ENCODE results near the gene FNIP1. TPM values are rescaled to one million over a fixed set of nuclear protein-coding genes. Genes with fewer than 3 reads are reported as not detected.

FNIP1 gene
- total and polyA plus RNA-seq, 9 of the 15 experiments (the other 6 are each of a cell fraction or from before 2014, with no cell fraction given): 5.0 to 32.8 (median 18.4) TPM

- TF ChIP-seq NEUROD1 (IDR thresholded peaks at IDR 0.05; ENCODE audit: borderline replicate concordance, low read depth, low read length, partially characterized antibody): no peak
- TF ChIP-seq ZNF197 (CRISPR knock-in tag; IDR thresholded peaks at IDR 0.05; ENCODE audit: low read depth): no peak
- no peak for TF ChIP-seq NR1H2 (CRISPR knock-in tag; IDR thresholded peaks at IDR 0.05)
- TF ChIP-seq SP2 (IDR thresholded peaks at IDR 0.05; ENCODE audit: extremely low read depth, low read depth, low read length, poor library complexity, severe bottlenecking): no peak
- TF ChIP-seq ZFP36 (IDR thresholded peaks at IDR 0.05; ENCODE audit: low read depth, low read length, partially characterized antibody): no peak
- no peak for TF ChIP-seq TRIM28 (IDR thresholded peaks at IDR 0.05)
- no peak for TF ChIP-seq ASH1L (IDR thresholded peaks at IDR 0.05; ENCODE audit: borderline replicate concordance, low read depth, partially characterized antibody)
- peak; percentile 62; the same call in 1 of the 2 replicates for TF ChIP-seq PYGO2 (tag; IDR thresholded peaks at IDR 0.05)
- TF ChIP-seq, protein P1, sequence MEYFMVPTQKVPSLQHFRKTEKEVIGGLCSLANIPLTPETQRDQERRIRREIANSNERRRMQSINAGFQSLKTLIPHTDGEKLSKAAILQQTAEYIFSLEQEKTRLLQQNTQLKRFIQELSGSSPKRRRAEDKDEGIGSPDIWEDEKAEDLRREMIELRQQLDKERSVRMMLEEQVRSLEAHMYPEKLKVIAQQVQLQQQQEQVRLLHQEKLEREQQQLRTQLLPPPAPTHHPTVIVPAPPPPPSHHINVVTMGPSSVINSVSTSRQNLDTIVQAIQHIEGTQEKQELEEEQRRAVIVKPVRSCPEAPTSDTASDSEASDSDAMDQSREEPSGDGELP (CRISPR knock-in tag; IDR thresholded peaks at IDR 0.05; ENCODE audit: borderline replicate concordance): no peak
- no peak for TF ChIP-seq KLF10 (CRISPR knock-in tag; IDR thresholded peaks at IDR 0.05)
- TF ChIP-seq, protein P2, sequence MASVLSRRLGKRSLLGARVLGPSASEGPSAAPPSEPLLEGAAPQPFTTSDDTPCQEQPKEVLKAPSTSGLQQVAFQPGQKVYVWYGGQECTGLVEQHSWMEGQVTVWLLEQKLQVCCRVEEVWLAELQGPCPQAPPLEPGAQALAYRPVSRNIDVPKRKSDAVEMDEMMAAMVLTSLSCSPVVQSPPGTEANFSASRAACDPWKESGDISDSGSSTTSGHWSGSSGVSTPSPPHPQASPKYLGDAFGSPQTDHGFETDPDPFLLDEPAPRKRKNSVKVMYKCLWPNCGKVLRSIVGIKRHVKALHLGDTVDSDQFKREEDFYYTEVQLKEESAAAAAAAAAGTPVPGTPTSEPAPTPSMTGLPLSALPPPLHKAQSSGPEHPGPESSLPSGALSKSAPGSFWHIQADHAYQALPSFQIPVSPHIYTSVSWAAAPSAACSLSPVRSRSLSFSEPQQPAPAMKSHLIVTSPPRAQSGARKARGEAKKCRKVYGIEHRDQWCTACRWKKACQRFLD (CRISPR knock-in tag; IDR thresholded peaks at IDR 0.05): peak; percentile 48; the same call in 1 of the 2 replicates
- TF ChIP-seq E2F5 (CRISPR knock-in tag; IDR thresholded peaks at IDR 0.05): no peak
- TF ChIP-seq SUPT5H (IDR thresholded peaks at IDR 0.05): no peak
- TF ChIP-seq GATAD2A (IDR thresholded peaks at IDR 0.05): peak; percentile 77; the same call in 1 of the 2 replicates
- TF ChIP-seq FOXA3 (CRISPR knock-in tag; conservative IDR thresholded peaks at IDR 0.05 in 1 of 2, IDR thresholded peaks at IDR 0.05 in 1 of 2): no peak
- no peak for TF ChIP-seq SMARCA5 (IDR thresholded peaks at IDR 0.05)
- no peak for TF ChIP-seq MEF2A (IDR thresholded peaks at IDR 0.05; ENCODE audit: control insufficient read depth, low read depth, low read length)
- TF ChIP-seq HNRNPK (IDR thresholded peaks at IDR 0.05; ENCODE audit: low read depth, low read length, poor library complexity, severe bottlenecking): no peak
- TF ChIP-seq TGIF2 (CRISPR knock-in tag; IDR thresholded peaks at IDR 0.05): no peak
- no peak for TF ChIP-seq SRSF7 (optimal IDR thresholded peaks at IDR 0.05; ENCODE audit: low read depth, low read length)
- no peak for TF ChIP-seq BCL6 (CRISPR knock-in tag; IDR thresholded peaks at IDR 0.05)
- TF ChIP-seq POLR2H (tag; IDR thresholded peaks at IDR 0.05; ENCODE audit: low read depth): no peak
- no peak for TF ChIP-seq CREBBP (IDR thresholded peaks at IDR 0.05; ENCODE audit: low read depth, low read length)
- no peak for TF ChIP-seq HDGF (IDR thresholded peaks at IDR 0.05)
- no peak for TF ChIP-seq ZNF263 (CRISPR knock-in tag; IDR thresholded peaks at IDR 0.05; ENCODE audit: borderline replicate concordance)
- no peak for TF ChIP-seq EGR1 (conservative IDR thresholded peaks at IDR 0.05)
- TF ChIP-seq PRMT5 (CRISPR knock-in tag; IDR thresholded peaks at IDR 0.05): no peak
- TF ChIP-seq EZH2 (IDR thresholded peaks at IDR 0.05; ENCODE audit: borderline replicate concordance, low read depth, low read length): no peak
- TF ChIP-seq ZNF583 (CRISPR knock-in tag; IDR thresholded peaks at IDR 0.05): no peak
These were observed 46.9 kb downstream of the FNIP1 start (continued) for GRCh38 chr5:131749723-131750470.

Data from K562 (cell line).